Upper lobe of left lung (tissue), 4 donors: Measurements from ENCODE around the gene SLC25A42.

Experiments
- POLR2A ChIP-seq, 4 donors: fragments of 450-650 bp; IDR thresholded peaks; one replicate each; pipeline ENCODE4 v1.5.1; 2016 to 2017; ENCODE audit warnings: antibody characterized with exemption in 4 of 4, mild to moderate bottlenecking in 2 of 4
- TF ChIP-seq, protein P1 (sequence below), 6 experiments: fragments of 450-650 bp in 4 of 6; fragments of 200-600 bp in 2 of 6; sonication (generic) in 2 of 6; IDR thresholded peaks; one replicate each; pipeline ENCODE4 v1.5.1; 2016 to 2019; ENCODE audit warnings: antibody characterized with exemption in 6 of 6

DNA sequence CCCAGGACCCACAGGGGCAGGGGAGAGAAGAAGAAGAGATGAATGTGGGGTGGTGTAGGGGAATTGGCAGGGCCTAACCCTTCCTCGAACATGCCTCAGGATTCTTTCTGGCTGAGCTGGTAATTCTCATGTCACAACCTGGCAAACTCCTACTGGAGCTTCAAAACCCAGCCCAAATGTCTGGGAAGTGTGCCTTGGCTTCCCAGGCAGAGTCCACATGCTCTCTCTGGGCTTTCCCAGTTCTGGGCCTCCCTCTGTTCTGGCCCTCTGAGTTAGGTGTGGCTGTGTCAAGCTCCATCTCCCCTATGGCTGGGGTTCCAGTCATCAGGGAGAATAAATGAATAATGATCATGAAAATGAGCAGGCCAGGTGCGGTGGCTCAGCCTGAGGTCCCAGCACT, 85.6 kb downstream of the SLC25A42 start:
- TF ChIP-seq POLR2A (IDR thresholded peaks at IDR 0.05), result no peak
- TF ChIP-seq, protein P1, sequence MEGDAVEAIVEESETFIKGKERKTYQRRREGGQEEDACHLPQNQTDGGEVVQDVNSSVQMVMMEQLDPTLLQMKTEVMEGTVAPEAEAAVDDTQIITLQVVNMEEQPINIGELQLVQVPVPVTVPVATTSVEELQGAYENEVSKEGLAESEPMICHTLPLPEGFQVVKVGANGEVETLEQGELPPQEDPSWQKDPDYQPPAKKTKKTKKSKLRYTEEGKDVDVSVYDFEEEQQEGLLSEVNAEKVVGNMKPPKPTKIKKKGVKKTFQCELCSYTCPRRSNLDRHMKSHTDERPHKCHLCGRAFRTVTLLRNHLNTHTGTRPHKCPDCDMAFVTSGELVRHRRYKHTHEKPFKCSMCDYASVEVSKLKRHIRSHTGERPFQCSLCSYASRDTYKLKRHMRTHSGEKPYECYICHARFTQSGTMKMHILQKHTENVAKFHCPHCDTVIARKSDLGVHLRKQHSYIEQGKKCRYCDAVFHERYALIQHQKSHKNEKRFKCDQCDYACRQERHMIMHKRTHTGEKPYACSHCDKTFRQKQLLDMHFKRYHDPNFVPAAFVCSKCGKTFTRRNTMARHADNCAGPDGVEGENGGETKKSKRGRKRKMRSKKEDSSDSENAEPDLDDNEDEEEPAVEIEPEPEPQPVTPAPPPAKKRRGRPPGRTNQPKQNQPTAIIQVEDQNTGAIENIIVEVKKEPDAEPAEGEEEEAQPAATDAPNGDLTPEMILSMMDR (IDR thresholded peaks at IDR 0.05), result no peak
